Diencephalon (tissue), 1 donor: ENCODE measurements around the gene PDGFC. TPM values are rescaled to one million over a fixed set of nuclear protein-coding genes. Genes with fewer than 3 reads are reported as not detected.

Source experiments
- small RNA-seq: library from RNA; depleted of rRNA; stranded (forward); fragments of <200 nt; gene quantifications from one replicate; pipeline ENCODE3, GENCODE V24; 2014
- total RNA-seq: library from RNA; depleted of rRNA; stranded (reverse); fragments of >200 nt; gene quantifications from one replicate; pipeline ENCODE4 v1.2.3, GENCODE V29; 2014

Gene PDGFC
- total RNA-seq, result 15.0 TPM

DNA sequence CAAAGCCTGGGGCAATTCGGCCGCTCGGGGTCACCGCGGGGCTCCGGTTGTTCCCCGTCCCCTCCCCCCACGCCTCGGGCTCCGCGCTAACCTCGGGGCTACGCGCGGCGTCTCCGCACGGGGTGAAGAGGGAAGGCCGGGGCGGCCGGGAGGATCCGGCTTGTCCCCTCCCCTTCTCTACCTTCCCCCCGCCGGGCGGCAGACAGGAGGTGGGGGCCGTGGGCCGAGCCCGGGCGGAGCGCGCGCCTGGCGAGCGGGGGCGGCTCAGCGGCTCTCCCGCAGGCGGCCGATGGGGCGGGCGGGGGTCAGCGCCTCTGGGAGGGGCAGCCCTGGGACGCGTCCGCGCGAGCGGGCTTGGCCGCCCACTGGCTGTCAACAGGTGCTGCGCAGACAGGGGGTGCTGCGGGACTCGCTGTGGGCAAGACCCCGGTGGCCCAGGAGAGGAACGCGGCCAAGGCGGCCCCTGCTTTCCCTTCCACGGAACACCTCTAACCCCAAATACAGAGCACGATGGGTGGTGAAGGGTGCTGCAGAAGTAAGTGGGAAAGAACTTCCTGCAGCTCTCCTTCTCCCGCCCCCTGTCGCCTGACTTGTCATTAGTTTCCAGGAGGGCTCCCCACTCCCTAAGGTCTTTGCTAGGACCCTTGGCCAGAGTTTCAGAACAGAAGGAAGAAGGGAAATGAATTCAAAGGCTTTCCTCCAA, at the start of gene PDGFC:
Gene PDGFC, minus strand, starts transcription at position 124 of the 703 bp plus-strand sequence. CDS start 896 bp downstream, outside the sequence.

Small RNAs within 50 kb of the gene (small RNA-seq; reads per million reads assigned to genes)
- not detected for gene AC092608.2

Other genes starting within 250 kb of the PDGFC start
- 43.8 TPM for gene GLRB, start 104.4 kb upstream of the PDGFC start, total RNA-seq
- 473 TPM for gene GRIA2, start 248.9 kb upstream of the PDGFC start, total RNA-seq